Measurements from ENCODE around the gene MAGI2. TPM values are rescaled to one million over a fixed set of nuclear protein-coding genes. Genes with fewer than 3 reads are reported as not detected.

MAGI2 gene
- total RNA-seq, 2 experiments from 2014 or later, result 0.09 to 0.19 TPM

DNA sequence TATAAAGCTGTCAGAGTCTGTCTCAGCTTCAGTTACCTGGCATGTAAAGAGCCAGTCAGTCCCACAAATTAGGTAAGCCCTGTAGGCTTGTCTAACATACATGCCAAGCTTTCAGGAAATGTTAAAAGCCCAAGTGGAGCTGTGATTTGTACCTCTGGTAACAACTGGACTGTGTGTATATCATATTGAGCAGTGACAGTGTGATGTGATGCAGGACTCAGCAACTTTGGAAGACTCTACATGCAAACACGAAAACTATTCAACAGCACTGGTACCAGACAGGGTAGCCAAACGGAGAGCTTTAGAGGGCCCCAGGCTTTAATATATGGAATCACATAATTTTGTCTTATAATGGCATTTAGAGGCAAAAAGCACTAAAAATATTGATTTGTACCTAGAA is 1066.9 kb downstream of the MAGI2 start:
- no peak overlapping the region for H3K4me3 Mint-ChIP-seq

DNA sequence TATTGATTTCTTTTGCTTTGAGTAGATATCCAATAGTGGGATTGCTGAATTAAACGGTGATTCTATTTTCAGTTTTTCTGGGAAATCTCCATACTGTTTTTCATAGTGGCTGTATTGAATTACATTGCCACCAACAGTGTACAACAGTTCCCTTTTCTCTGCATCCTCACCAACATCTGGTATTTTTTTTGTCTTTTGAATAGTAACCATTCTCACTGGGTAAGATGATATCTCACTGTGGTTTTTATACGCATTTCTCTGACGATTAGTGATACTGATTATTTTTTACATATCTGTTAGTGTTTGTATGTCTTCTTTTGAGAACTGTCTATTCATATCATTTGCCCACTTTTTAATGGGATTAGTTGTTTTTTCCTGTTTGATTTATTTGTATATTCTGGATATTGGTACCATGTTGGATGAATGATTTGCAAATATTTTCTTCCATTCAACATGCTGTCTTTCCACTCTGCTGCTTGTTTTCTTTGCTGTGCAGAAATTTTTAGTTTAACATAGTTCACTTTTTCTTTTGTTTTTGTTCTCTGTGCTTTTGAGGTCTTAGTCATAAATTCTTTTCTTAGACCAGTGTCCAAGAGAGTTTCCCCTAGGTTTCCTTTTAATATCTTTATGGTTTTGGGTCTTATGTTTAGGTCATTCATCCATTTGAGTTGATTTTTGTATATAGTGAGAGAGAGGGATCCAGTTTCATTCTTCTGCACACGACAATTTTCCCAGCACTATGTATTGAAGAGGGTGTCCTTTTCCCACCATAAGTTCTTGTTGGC is 1070.2 kb downstream of the MAGI2 start:
- H3K9me3 Mint-ChIP-seq (ENCODE audit: low read depth), result peaks cover 3% of the 10 kb centered on the region
- CTCF ChIA-PET, result no interaction called here
- no peak overlapping the region for H3K27ac Mint-ChIP-seq
- H3K27me3 Mint-ChIP-seq, result no peaks in the 10 kb centered on the region
- no peaks in the 10 kb centered on the region for H3K36me3 Mint-ChIP-seq
- H3K4me1 Mint-ChIP-seq, result no peaks in the 10 kb centered on the region
- no peak overlapping the region for H3K4me3 Mint-ChIP-seq
- DNase-seq, result no peak
- no peak for ATAC-seq

More for the DNA sequence above, 1066.9 kb downstream of the MAGI2 start:
- H3K27ac Mint-ChIP-seq, result no peak overlapping the region
- no peaks in the 10 kb centered on the region for H3K36me3 Mint-ChIP-seq
- ATAC-seq (no peak), DNase-seq (no peak)
- CTCF ChIA-PET, result no interaction called here
- no peaks in the 10 kb centered on the region for H3K27me3 Mint-ChIP-seq
- peaks cover 3% of the 10 kb centered on the region for H3K9me3 Mint-ChIP-seq (ENCODE audit: low read depth)
- no peaks in the 10 kb centered on the region for H3K4me1 Mint-ChIP-seq

DNA sequence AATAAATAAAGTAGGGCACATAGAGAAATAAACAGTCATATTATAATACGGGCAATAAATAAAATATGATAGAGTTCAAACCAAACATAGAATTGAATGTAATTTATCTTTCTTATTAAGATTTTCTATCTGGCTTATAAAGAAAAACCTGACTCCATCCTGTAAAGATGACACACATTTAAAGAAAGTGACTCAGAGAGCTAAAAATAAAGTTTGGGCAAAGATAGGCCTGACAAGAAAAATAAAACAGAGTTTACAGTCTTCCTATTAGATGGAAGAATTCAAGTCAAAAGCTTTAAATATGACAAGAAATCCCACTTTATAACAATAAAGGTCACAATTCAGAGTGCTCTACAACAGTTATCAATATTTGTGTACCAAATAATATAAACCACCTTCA is 1074.3 kb downstream of the MAGI2 start:
- CTCF ChIA-PET, result no interaction called here

DNA sequence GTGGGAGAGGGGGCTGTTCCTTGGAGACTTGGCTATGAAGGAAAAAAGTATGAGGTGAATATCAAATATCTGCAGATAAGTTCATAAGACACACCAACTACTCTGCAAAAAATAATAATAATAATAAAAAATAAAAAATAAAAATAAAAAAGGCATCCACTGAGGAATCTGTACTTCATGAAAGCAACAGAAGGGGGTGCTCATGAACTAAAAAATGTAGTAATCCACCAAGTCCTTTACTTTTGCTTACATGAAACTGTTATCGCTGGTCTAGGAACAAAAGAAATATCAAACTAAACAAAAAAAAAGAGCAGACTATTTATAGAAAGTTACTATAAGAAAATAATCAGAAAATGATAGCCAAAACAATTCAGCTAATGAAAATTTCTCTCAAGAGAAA is 1075.9 kb downstream of the MAGI2 start:
- H3K9me3 Mint-ChIP-seq (ENCODE audit: low read depth), result no peaks in the 10 kb centered on the region
- no peak overlapping the region for H3K4me3 Mint-ChIP-seq
- CTCF ChIA-PET, result no interaction called here
- no peak overlapping the region for H3K27ac Mint-ChIP-seq
- no peaks in the 10 kb centered on the region for H3K36me3 Mint-ChIP-seq
- no peak for ATAC-seq
- H3K27me3 Mint-ChIP-seq, result no peaks in the 10 kb centered on the region
- DNase-seq, result no peak
- no peaks in the 10 kb centered on the region for H3K4me1 Mint-ChIP-seq

More for the DNA sequence above, 1074.3 kb downstream of the MAGI2 start:
- no peak for DNase-seq
- H3K27ac Mint-ChIP-seq, result no peak overlapping the region
- H3K4me1 Mint-ChIP-seq, result no peaks in the 10 kb centered on the region
- no peaks in the 10 kb centered on the region for H3K27me3 Mint-ChIP-seq
- H3K4me3 Mint-ChIP-seq, result no peak overlapping the region
- no peaks in the 10 kb centered on the region for H3K9me3 Mint-ChIP-seq (ENCODE audit: low read depth)
- no peak for ATAC-seq
- H3K36me3 Mint-ChIP-seq, result no peaks in the 10 kb centered on the region

DNA sequence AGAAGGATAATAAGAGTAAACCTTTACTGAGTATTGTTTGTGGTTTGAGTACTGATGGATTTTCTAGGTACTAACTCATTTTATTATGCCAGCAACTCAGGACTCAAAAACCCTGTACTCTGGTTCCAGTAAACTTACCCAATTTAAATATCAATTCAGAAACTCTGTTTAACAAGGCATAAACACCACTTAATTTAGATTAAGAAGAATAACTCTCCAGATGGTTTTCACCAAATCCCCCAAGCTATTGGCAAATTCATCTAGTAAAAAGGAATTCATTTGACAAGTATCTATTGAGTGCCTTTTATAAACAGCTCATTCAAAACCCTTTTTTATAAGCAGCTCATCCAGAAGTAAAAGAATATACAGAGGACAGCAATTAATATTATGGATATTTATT is 1082.5 kb downstream of the MAGI2 start:
- Mint-ChIP-seq H3K36me3 (no peaks in the 10 kb centered on the region), H3K27me3 (no peaks in the 10 kb centered on the region), H3K27ac (no peak overlapping the region), H3K4me1 (no peaks in the 10 kb centered on the region), H3K4me3 (no peak overlapping the region), H3K9me3 (ENCODE audit: low read depth) (no peaks in the 10 kb centered on the region)
- DNase-seq, result no peak
- CTCF ChIA-PET, result no interaction called here
- no peak for ATAC-seq

DNA sequence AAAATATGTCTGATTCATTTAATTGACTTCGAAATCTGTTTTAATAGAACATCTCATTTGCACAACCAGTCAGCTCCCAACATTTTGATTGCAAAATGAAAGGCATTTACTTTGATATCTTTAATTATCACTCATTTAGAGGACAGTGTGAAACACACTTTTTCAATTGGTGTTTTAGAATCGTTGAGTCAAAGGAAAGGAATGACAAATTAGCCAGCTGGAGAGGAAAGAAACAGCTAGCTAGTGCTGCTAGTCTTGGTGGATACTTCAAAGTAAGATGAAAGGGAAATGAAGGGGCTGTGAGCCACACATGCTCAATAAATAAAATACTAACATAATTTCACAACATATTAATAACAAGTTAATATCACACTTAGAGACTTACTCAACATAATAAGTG is 1084.7 kb downstream of the MAGI2 start:
- H3K4me3 Mint-ChIP-seq, result no peak overlapping the region
- DNase-seq (no peak), ATAC-seq (no peak)
- no peak overlapping the region for H3K27ac Mint-ChIP-seq
- no peaks in the 10 kb centered on the region for H3K36me3 Mint-ChIP-seq
- no peaks in the 10 kb centered on the region for H3K9me3 Mint-ChIP-seq (ENCODE audit: low read depth)
- H3K27me3 Mint-ChIP-seq, result no peaks in the 10 kb centered on the region
- CTCF ChIA-PET, result no interaction called here
- no peaks in the 10 kb centered on the region for H3K4me1 Mint-ChIP-seq

DNA sequence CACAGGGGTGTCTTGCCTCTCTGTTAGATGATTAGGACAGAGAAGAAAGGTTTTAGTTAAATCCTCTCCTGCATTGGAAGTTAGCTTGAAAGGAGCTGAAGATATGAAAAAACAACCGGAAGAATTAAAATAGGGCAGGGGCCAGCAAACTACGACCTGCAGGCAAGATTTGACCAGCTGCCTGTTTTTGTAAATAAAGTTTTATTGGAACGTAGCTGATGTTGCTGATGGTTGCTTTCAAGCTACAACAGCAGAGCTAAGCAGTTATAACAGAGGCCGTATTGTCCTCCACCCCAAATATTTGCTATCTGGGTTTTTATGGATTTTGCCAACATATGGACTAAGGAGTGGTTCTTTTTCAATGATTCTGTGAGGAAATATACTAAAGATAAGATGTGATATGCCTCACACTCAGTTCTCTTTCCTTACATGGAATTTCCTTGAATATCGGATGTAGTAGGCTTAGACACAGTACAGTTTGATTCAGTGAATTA is 1086.1 kb downstream of the MAGI2 start:
- H3K9me3 Mint-ChIP-seq (ENCODE audit: low read depth), result no peaks in the 10 kb centered on the region
- no peak overlapping the region for H3K4me3 Mint-ChIP-seq
- CTCF ChIA-PET, result no interaction called here
- no peaks in the 10 kb centered on the region for H3K4me1 Mint-ChIP-seq
- H3K27ac Mint-ChIP-seq, result no peak overlapping the region
- ATAC-seq, result no peak
- H3K36me3 Mint-ChIP-seq, result no peaks in the 10 kb centered on the region
- no peaks in the 10 kb centered on the region for H3K27me3 Mint-ChIP-seq
- no peak for DNase-seq

DNA sequence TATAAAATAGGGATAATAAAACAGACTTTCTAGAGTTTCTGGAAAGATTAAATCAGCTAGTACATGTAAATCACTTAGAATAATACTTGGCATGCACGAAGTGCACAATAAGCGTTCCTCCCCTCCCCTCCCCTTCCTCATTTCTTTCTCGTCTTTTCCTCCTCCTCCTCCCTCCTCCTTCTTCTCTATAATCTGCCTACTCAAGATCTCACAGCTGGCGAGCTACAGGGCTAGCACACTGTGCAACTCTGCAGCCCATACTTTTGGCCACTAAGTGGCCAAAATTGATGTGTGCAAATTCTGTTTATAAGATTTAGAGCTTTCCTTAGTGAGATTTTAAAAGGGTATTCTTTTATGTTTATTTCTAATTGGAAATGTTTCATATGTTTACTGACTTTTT is 1089.6 kb downstream of the MAGI2 start:
- no peak overlapping the region for H3K4me3 Mint-ChIP-seq
- H3K27ac Mint-ChIP-seq, result no peak overlapping the region
- DNase-seq (no peak), ATAC-seq (no peak)
- no peaks in the 10 kb centered on the region for H3K36me3 Mint-ChIP-seq
- H3K9me3 Mint-ChIP-seq (ENCODE audit: low read depth), result peaks cover 3% of the 10 kb centered on the region
- H3K4me1 Mint-ChIP-seq, result no peaks in the 10 kb centered on the region
- CTCF ChIA-PET, result no interaction called here
- no peaks in the 10 kb centered on the region for H3K27me3 Mint-ChIP-seq

DNA sequence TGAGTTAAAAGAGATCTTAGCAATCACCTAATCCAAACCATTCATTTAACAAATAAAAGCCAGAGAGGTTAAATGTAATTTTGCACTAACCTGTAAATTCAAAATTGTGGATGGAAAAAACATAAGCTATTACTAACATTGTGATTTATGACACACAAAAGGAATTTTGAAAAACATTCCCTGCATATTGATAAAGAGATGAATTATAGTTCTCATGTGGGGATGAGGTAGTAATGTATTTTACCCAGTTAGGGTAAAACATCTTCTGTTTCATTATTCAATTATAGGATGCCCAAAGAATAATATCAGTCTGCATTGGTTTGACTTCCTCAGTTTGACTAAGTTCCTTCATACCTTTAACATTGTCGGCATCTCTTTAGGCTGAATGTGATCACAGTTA is 1093.6 kb downstream of the MAGI2 start:
- no peak for ATAC-seq
- Mint-ChIP-seq H3K27ac (no peak overlapping the region), H3K27me3 (no peaks in the 10 kb centered on the region), H3K36me3 (no peaks in the 10 kb centered on the region), H3K9me3 (ENCODE audit: low read depth) (peaks cover 3% of the 10 kb centered on the region), H3K4me3 (no peak overlapping the region), H3K4me1 (no peaks in the 10 kb centered on the region)
- CTCF ChIA-PET, result no interaction called here
- no peak for DNase-seq

DNA sequence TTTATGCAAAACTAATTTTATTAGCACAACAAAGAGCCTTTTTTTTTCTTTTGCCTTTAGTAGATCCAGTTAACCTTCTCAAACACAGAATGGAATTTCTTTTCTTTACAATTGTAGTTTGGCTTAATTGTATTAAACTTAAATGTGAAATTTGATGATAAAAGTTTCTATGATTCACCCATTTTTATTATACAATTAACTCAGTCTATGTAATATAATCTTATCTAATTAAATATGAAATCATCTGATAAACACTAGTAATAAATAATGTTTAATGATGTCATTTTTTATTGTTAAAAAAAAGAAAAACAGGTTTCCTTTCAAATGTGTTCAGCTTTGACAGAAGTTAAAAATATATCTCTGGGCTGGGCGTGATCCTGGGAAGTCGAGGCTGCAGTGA is 1095.8 kb downstream of the MAGI2 start:
- Mint-ChIP-seq H3K27me3 (no peaks in the 10 kb centered on the region), H3K4me1 (no peaks in the 10 kb centered on the region), H3K27ac (no peak overlapping the region), H3K9me3 (ENCODE audit: low read depth) (peaks cover 3% of the 10 kb centered on the region), H3K36me3 (no peaks in the 10 kb centered on the region), H3K4me3 (no peak overlapping the region)
- CTCF ChIA-PET, result no interaction called here
- ATAC-seq (no peak), DNase-seq (no peak)

DNA sequence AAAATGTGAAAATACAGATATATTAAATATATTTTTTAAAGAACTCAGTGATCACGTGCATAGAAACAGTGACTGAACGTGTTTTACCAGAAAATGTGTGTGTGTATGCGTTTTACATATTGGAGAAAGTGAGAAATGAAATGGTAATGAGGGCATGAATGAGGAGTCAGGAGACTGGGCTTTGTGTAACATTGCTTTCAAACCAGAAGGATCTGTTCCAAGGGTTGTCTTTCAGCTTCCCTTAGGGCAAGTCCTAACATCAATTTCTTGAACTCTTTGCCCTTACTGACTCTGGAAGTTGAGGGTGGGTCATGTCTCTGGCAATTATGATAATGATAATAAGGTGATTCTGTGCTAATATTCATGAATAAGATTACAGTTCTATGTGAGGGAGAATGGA is 1097.6 kb downstream of the MAGI2 start:
- ATAC-seq (no peak), DNase-seq (no peak)
- H3K36me3 Mint-ChIP-seq, result no peaks in the 10 kb centered on the region
- CTCF ChIA-PET, result no interaction called here
- H3K27me3 Mint-ChIP-seq, result no peaks in the 10 kb centered on the region
- no peaks in the 10 kb centered on the region for H3K9me3 Mint-ChIP-seq (ENCODE audit: low read depth)
- H3K4me3 Mint-ChIP-seq, result no peak overlapping the region
- H3K4me1 Mint-ChIP-seq, result no peaks in the 10 kb centered on the region
- H3K27ac Mint-ChIP-seq, result no peak overlapping the region

DNA sequence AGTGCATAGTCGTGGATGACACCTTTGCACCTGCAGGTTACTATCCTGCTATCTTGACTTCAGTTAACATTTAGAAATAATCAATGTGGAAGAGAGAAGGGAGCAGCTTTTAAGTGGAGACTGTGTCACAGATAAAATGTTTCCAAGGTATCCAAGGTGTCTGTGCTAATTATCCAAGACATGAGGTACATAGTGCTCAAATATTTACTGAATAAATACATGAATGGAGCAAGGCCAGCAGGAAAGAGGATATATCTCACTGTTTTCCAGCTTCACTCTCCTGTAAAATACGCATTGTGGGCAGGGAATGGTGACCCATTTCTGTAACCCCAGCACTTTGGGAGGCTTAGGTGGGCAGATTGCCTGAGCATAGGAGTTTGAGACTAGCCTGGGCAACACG is 1102.5 kb downstream of the MAGI2 start:
- CTCF ChIA-PET, result interaction anchor here (1.2 kb wide), 1 partner anchor 14 kb away, joined by 3 read pairs; no protein-coding TSS in a partner anchor
- ATAC-seq (no peak), DNase-seq (no peak)
- no peaks in the 10 kb centered on the region for H3K9me3 Mint-ChIP-seq (ENCODE audit: low read depth)
- no peaks in the 10 kb centered on the region for H3K36me3 Mint-ChIP-seq
- H3K27ac Mint-ChIP-seq, result no peak overlapping the region
- no peaks in the 10 kb centered on the region for H3K27me3 Mint-ChIP-seq
- H3K4me1 Mint-ChIP-seq, result no peaks in the 10 kb centered on the region
- no peak overlapping the region for H3K4me3 Mint-ChIP-seq

DNA sequence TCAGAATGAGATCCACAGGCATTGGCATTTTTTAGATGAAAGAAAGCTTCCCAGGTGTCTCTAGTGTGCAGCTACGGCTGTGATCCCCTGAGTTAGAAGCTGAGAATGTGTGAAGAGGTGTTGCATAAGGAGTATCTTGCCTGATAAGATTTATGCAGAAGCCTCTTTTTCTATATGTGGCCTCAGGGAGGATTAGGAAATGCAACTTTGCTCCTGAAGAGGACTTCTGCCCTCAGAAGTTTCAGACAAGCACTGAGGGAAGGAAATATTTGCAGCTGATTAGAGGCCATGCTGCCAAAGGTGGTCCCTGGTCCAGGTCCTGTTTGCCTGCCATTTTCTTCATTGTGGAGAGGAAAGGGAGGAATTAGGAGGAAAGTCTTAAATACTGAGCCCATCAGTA is 1103.1 kb downstream of the MAGI2 start:
- ATAC-seq, result no peak
- Mint-ChIP-seq H3K36me3 (no peaks in the 10 kb centered on the region), H3K4me1 (no peaks in the 10 kb centered on the region), H3K9me3 (ENCODE audit: low read depth) (no peaks in the 10 kb centered on the region), H3K27ac (no peak overlapping the region), H3K27me3 (no peaks in the 10 kb centered on the region), H3K4me3 (no peak overlapping the region)
- CTCF ChIA-PET, result interaction anchor here (1.2 kb wide), 1 partner anchor 13 kb away, joined by 3 read pairs; no protein-coding TSS in a partner anchor
- DNase-seq, result no peak

DNA sequence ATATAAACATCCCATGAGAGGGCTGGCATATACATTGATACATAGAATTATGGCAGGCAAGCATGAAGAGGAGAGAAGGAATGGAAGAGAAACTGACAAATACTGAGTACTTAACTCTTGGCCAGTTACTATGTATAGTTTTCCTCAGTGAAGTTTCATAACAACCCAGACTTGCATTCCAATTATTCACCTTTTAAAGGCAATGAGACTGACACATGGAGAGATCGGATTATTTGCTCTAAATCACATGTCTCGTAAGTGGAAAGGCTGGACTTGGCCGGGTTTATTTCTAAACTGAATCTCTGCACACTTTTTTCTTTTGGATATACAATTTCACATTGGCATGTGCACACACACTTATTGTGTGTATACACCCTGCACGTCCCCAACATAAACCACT is 1106.6 kb downstream of the MAGI2 start:
- Mint-ChIP-seq H3K4me1 (no peaks in the 10 kb centered on the region), H3K36me3 (no peaks in the 10 kb centered on the region), H3K9me3 (ENCODE audit: low read depth) (no peaks in the 10 kb centered on the region), H3K27ac (no peak overlapping the region), H3K27me3 (no peaks in the 10 kb centered on the region), H3K4me3 (no peak overlapping the region)
- ATAC-seq (no peak), DNase-seq (no peak)
- CTCF ChIA-PET, result no interaction called here

Data from activated CD8-positive, alpha-beta memory T cell treated with anti-CD3 and anti-CD28 coated beads, Interleukin-2, amount 10 ng/mL, durations not matched to agents 7 days and 5 days (primary cell).